Subcutaneous adipose tissue (tissue), 4 donors: Measurements from ENCODE around the gene PER2. TPM values are rescaled to one million over a fixed set of nuclear protein-coding genes. Genes with fewer than 3 reads are reported as not detected.

Experiments used
- CTCF ChIP-seq: fragments of 450-650 bp; IDR thresholded peaks from one replicate; pipeline ENCODE4 v1.5.1; 2016; ENCODE audit warnings: low read depth, mild to moderate bottlenecking, control low read depth, antibody characterized with exemption, moderate library complexity
- total RNA-seq, 4 donors: library from RNA; depleted of rRNA; stranded (reverse); fragments of >200 nt; gene quantifications; one replicate each; pipeline ENCODE4 v1.1.0, GENCODE V29; 2016

The PER2 gene
- total RNA-seq, 4 donors from 2014 or later = 2.9 to 17.9 (median 6.4) TPM

GRCh38 chr2:238282861-238283738, 5.3 kb downstream of the PER2 start:
- TF ChIP-seq CTCF = no peak

- no peak for TF ChIP-seq CTCF
Measured at GRCh38 chr2:238281826-238282480, 6.5 kb downstream of the PER2 start.

- no peak for TF ChIP-seq CTCF
Measured at GRCh38 chr2:238280083-238280825, 8.2 kb downstream of the PER2 start.

- no peak for TF ChIP-seq CTCF
Measured at GRCh38 chr2:238279324-238279682, 9.1 kb downstream of the PER2 start.

- TF ChIP-seq CTCF = no peak
Measured at GRCh38 chr2:238278626-238279323, 9.6 kb downstream of the PER2 start.

GRCh38 chr2:238277695-238278094, 10.7 kb downstream of the PER2 start:
- TF ChIP-seq CTCF = no peak
